ENCODE data around the gene CDK18.

GRCh38 chr1:205513774-205514173 is 9.3 kb downstream of the CDK18 start:
- TF ChIP-seq BHLHE40 (IDR thresholded peaks at IDR 0.05; ENCODE audit: borderline replicate concordance in 1 of 2, low read depth in 2 of 2, low read length in 1 of 2): no peak
- TF ChIP-seq CTCF (IDR thresholded peaks at IDR 0.05 in 2 of 3, conservative IDR thresholded peaks at IDR 0.05 in 1 of 3; ENCODE audit: control insufficient read depth in 2 of 3, extremely low read depth in 1 of 3, insufficient read depth in 1 of 3, low read depth in 3 of 3, low read length in 3 of 3): no peak
- no peak for TF ChIP-seq RELA (IDR thresholded peaks at IDR 0.05; ENCODE audit: borderline replicate concordance, partially characterized antibody)
- TF ChIP-seq POLR2A (IDR thresholded peaks at IDR 0.05; ENCODE audit: low read depth, low read length): no peak
- TF ChIP-seq ZNF274 (IDR thresholded peaks at IDR 0.05; ENCODE audit: insufficient read depth, insufficient read length): no peak
- no peak for TF ChIP-seq NR2C1 (IDR thresholded peaks at IDR 0.05)
- TF ChIP-seq SRF (IDR thresholded peaks at IDR 0.05; ENCODE audit: low read depth in 2 of 2, low read length in 2 of 2): no peak
- TF ChIP-seq ATF2 (IDR thresholded peaks at IDR 0.05; ENCODE audit: low read length): no peak
- TF ChIP-seq CBFB (IDR thresholded peaks at IDR 0.05; ENCODE audit: low read depth): no peak
- TF ChIP-seq NR2F1 (conservative IDR thresholded peaks at IDR 0.05): no peak
- TF ChIP-seq GABPA (IDR thresholded peaks at IDR 0.05; ENCODE audit: low read depth): no peak
- TF ChIP-seq EZH2 (IDR thresholded peaks at IDR 0.05; ENCODE audit: borderline replicate concordance, control insufficient read depth, low read depth, low read length): no peak
- TF ChIP-seq RFX5 (IDR thresholded peaks at IDR 0.05; ENCODE audit: low read depth, low read length): no peak

All from GM12878 (cell line).